Body of pancreas (tissue), 4 donors: ENCODE results near the gene BTAF1.

Experiments used
- CTCF ChIP-seq, 7 experiments: fragments of 450-650 bp in 4 of 7; fragments of 200-600 bp in 3 of 7; sonication (generic) in 3 of 7; IDR thresholded peaks; one replicate each; pipeline ENCODE4 v1.5.1; 2016 to 2019; ENCODE audit warnings: antibody characterized with exemption in 7 of 7
- POLR2A ChIP-seq, 3 donors: fragments of 450-650 bp; IDR thresholded peaks; one replicate each; pipeline ENCODE4 v1.6.1; 2016; ENCODE audit warnings: antibody characterized with exemption in 3 of 3, mild to moderate bottlenecking in 2 of 3

- TF ChIP-seq POLR2A (IDR thresholded peaks at IDR 0.05) (no peak), CTCF (IDR thresholded peaks at IDR 0.05) (no peak)
These were observed 56.7 kb downstream of the BTAF1 start for GRCh38 chr10:91980319-91980718.
